HPDE6-E6E7 (cell line): ENCODE results near the gene TRAPPC2L.
A peak's percentile ranks its signal among the peaks of the same experiment; 100 is the strongest.

ENCODE experiments used
- DNase-seq: peaks from one replicate; pipeline ENCODE4 v3.0.0; 2011; ENCODE audit warnings: missing footprints; ENCODE audit errors: extremely low spot score

The TRAPPC2L gene

GRCh38 chr16:88839026-88839529, 17.8 kb upstream of the TRAPPC2L start:
- DNase-seq, result no peak

- no peak for DNase-seq
These were observed 17.0 kb upstream of the TRAPPC2L start for GRCh38 chr16:88839745-88840599.

- DNase-seq, result no peak
These were observed 16.2 kb upstream of the TRAPPC2L start for GRCh38 chr16:88840600-88841215.

GRCh38 chr16:88841521-88842307, 15.2 kb upstream of the TRAPPC2L start:
- DNase-seq, result no peak

GRCh38 chr16:88842308-88842756, 14.6 kb upstream of the TRAPPC2L start:
- no peak for DNase-seq

GRCh38 chr16:88842806-88843205, 14.1 kb upstream of the TRAPPC2L start:
- no peak for DNase-seq

GRCh38 chr16:88843256-88843655, 13.7 kb upstream of the TRAPPC2L start:
- DNase-seq, result no peak

- DNase-seq, result no peak
These were observed 12.4 kb upstream of the TRAPPC2L start for GRCh38 chr16:88844419-88845036.

- DNase-seq, result no peak
These were observed 10.8 kb upstream of the TRAPPC2L start for GRCh38 chr16:88846088-88846487.

GRCh38 chr16:88847654-88848053, 9.3 kb upstream of the TRAPPC2L start:
- DNase-seq, result no peak

GRCh38 chr16:88848557-88848956, 8.4 kb upstream of the TRAPPC2L start:
- no peak for DNase-seq

- DNase-seq, result no peak
These were observed 6.3 kb upstream of the TRAPPC2L start for GRCh38 chr16:88850531-88851199.

- DNase-seq, result no peak
These were observed 5.3 kb upstream of the TRAPPC2L start for GRCh38 chr16:88851616-88852015.

GRCh38 chr16:88853325-88853941, 3.5 kb upstream of the TRAPPC2L start:
- no peak for DNase-seq

- no peak for DNase-seq
These were observed 2.4 kb upstream of the TRAPPC2L start for GRCh38 chr16:88854306-88855111.

- DNase-seq, result no peak
These were observed 1.8 kb upstream of the TRAPPC2L start for GRCh38 chr16:88855176-88855575.

- DNase-seq, result no peak
These were observed 1.2 kb upstream of the TRAPPC2L start for GRCh38 chr16:88855736-88856121.

- DNase-seq, result no peak
These were observed 652 bp upstream of the TRAPPC2L start for GRCh38 chr16:88856122-88856827.

- peak; percentile 88 for DNase-seq
These were observed 907 bp downstream of the TRAPPC2L start for GRCh38 chr16:88857728-88858339.
